HG02870 (cell line): Measurements from ENCODE around the gene TENM3.

Experiments used
- ATAC-seq: cut with Tn5 transposase; IDR thresholded peaks from one replicate; pipeline ENCODE4 v1.9.1; 2021; ENCODE audit warnings: mild to moderate bottlenecking, moderate library complexity; ENCODE audit not compliant: unreplicated experiment

The TENM3 gene

DNA sequence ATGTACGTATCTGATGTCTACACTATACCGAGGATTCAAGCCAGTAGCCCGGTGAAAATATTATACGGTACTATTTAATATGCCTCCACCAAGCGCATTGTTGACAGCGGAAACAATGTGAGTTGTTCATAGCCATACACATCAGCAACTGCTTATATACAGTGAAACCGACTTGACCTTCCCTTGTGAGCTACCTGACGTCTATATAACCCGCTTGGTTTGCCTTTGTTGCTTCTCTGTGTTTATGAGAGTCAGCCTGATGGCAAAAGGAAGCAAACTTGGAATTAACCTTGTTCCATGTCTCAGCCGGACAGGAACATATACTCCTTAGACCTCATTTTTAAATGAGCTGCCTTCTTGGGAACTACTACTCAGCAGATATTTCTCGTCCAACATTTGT, 462.2 kb downstream of the TENM3 start:
- no peak for ATAC-seq

DNA sequence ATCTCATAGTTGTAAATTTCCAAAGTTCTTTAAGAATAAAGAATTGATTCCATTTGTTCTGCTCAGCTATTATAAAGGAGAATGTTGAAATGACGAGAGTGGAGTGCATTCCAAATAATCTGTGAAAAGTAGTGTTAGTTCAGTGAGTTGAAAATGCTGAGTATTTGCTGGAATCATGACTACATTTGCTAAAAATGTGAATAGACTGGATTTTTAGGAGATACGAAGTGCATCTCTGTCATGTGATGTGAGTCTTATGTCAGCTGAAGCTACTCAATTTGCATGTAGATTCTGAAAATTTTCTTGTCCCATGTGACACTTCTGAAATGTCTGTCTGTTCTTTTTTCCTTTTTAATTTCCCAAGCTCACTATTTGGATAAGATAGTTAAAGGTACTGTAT, 468.0 kb downstream of the TENM3 start:
- no peak for ATAC-seq

DNA sequence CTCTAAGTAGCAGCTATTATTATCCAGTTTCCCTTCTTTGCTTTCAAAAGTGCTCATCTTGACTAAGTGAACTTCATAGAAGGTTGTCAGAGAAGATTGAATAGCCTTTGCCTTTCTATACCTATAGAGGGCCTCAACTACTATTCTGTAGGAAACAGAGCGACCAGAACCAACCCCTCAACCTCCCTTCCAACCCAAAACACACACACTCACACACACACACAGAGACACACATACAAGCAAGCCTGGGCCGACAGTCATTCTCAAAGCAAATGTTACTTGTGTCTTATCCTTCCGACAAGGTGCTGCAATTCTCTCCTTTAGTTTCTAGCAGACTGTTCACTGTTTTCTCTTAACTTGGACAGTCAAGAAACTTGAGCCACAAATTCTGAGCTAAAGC, 472.3 kb downstream of the TENM3 start:
- no peak for ATAC-seq

DNA sequence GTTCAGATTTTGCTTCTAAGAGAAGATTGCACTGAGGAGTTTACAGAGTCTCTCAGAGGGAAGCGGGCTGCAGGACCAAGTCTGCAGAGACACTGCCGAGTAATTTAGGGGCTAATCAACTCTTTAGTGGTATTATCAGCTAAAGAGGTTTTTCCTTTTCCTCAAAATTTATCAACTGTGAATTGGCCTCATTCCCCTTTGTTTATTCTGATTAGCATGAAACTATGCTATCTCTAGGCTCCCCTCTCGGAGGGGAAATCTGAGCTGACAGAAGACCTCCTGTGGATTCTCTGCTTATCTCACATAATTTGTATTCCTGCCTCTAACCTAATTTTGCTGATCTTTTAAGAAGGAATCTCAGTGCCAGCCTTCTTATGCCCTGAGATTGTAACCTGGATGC, 473.0 kb downstream of the TENM3 start:
- ATAC-seq, result no peak

DNA sequence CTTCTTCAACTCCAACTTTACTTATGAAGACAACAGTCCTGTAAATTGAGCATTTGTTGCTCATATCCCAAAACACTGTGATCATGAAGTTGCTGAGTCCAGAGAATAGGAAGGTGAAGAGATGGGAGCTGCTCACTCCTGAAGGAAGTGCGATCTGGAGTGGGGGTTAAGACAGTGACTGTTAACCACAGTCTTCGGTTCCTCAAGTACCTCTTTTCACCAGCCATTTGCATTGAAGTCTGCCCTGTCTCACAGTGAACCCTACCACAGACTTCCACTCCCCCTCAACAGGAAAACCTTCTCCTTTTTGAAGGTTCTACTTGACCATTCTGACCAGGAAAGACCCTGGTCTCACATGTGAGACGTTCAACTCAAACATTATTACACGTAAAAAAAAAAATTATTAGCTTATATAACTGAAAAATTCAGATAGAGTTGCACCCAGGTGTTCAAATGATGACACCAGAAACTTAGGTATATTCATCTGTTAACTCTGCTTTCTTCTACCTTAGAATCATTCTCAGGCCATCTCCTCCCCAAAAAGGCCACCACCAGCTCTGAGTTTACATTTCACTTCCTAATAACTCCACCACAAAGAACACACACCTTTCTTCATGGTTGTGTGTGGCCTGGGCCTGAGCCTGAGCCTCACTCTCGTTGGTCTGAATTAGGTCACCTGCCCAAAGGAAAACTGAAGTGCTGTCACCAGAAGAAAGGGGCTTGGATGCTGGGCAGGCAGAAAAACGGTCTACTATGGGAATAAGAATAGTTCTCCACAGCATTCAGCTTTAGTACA, 474.8 kb downstream of the TENM3 start:
- peak; percentile 90 for ATAC-seq

DNA sequence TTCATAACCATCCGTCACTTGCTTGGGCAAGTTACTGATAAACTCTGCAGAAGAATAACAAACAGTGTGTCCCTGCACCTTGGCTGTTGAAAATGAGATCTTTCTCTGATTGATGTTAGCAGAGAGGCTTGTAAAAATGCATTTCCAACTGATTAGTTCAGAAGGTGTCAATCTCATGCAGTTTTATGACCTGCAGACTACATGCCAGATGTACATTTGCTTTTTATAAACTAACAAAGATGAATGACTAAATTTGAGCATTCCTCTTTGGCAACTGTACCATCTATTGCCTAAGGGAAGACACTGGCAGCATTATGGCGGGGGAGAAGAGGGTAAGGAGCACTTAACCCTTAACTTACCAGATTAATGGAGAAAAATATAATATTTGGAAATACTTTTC, 481.2 kb downstream of the TENM3 start:
- no peak for ATAC-seq

DNA sequence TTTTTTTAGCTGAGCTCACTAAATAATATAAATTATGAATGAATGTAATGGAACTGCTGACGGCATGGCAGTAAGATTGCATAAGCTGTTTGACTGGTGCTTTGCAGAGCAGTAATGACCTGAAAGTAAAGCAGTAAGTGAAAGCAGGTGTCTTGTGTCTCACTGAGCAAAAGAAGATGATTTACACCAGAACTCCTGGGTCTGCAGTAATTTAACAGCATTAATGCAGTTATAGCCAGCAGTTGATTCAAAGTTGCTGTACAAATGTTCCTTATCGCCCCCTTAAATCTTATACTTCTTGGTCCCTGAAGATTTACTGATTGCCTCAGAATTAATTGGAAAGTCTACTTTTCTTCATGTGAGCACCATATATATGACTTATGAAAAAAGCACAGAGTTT, 486.3 kb downstream of the TENM3 start:
- no peak for ATAC-seq

DNA sequence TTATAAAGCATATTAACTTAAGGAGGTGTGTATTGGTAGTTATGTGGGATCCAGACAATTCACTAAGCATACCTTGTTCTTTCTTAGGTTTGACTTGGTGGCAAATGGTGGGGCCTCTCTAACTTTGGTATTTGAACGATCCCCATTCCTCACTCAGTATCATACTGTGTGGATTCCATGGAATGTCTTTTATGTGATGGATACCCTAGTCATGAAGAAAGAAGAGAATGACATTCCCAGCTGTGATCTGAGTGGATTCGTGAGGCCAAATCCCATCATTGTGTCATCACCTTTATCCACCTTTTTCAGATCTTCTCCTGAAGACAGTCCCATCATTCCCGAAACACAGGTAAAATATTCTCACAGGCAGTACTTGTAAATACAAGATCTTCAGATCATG, 487.6 kb downstream of the TENM3 start:
- no peak for ATAC-seq

DNA sequence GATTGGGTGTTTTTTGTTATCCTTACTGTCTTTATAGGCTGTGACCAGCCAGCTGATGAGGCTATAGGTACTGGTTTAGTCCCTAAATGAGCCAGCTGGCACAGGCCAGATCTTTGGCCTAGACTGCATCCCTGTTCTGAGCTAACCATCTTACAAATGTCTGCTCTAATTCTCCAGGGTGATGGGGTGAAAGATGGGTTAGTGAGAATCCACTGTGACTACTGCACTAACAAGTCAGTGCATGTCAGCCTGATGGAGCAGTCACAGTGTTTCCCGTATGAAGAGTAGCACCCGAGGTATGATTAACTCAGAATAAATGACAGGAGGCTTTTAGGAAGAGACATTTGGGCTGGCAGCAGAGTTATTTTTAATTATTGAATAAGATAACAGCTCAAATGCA, 493.0 kb downstream of the TENM3 start:
- no peak for ATAC-seq

DNA sequence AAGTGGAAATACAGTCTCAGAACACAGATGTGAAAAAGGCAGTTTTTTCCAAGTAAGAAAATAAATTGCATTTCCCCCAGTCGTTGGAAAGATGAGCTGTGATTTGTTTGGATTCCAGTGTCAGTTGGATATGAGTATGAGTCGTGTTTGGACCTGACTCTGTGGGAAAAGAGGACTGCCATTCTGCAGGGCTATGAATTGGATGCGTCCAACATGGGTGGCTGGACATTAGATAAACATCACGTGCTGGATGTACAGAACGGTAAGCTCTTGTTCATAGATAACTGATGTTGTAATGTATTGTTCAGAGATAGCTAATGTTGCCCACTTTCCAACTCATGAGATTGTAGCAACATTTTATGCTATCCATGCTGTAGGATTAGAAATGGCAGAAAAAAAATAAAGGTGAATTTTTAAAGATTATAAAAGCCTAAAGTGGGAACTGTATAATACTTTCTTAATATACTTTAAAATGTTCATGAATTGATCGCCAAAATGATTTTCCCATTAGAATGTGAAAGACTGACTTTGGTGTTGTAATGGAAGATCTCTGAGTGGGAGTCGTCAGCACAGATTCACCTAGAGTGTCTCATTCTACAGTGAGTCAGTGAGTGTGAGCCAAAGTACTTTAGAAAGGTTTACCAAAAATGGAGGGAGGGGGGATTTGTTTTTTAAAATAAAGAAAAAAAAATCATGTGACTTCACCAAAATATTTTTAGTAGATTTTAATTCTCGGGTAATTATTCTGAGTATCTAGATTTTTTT, 495.3 kb downstream of the TENM3 start:
- ATAC-seq, result no peak

DNA sequence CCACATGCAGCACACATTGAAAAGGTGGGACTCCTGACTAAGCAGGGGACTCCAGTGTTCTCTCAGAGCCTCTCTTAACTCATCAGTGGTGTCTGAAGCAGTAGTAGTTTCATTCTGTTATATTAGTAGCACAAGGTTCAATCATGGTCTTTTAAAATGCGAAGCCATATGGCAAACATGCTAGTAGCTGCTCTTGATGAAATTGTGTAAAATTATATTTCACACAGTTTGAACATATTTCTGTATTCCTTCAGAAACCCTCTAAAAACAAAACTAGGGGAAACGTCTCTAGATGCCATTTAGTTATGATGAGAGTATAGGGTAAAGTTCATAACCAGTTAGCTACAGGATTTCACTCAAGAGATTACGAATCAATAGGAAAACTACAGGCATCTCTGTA, 497.1 kb downstream of the TENM3 start:
- no peak for ATAC-seq

DNA sequence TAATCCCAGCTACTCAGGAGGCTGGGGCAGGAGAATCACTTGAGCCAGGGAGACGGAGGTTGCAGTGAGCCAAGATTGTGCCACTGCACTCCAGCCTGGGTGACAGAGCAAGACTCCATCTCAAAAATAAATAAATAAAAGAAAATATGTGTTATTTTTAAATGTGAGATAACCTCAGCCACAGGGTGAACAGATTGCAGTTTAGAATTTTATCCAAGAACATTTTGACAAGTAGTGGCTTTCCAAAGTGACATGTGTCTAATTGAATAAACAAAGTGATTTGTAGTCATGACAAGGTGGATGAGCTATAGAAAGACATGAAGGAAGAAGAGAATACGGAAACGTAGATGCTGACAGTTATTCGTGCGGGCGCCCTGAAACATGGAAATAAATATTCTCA, 497.9 kb downstream of the TENM3 start:
- ATAC-seq, result no peak

DNA sequence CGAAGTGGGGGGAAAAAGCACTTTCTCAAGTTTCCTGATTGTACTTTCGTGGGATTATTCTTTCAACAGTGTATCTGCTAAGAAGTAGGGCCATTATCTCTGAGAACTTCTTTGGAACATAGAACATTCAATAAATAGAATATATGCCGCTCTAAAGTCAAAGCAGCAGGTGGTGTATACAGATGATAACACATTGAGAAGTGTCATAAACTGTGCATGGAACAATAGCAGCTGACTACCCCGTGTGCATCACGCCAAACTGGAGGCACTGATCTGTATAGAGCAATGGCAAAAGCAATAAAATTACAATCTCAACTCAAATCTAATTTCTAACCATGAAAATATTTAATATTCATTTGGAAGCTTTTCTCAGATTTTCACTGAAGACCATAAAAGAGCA, 498.7 kb downstream of the TENM3 start:
- no peak for ATAC-seq

DNA sequence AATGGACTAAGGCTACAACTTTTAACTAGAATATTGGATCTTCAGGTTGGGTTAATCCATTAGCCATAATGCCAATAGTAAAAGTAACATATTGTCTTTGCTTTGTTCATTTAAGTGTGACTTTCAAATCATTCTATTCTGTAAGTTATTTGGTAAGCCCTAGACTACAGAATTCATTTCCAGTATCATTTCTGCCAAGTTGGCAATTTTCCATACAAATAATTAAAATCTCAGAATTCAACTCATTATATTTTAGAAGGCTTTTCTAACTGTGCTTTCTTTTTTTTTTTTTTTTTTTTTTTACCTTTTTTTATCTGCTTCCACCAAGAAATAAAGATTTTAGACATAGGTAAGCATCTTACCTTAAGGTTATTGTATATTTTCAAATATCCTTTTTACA, 500.6 kb downstream of the TENM3 start:
- ATAC-seq, result no peak

DNA sequence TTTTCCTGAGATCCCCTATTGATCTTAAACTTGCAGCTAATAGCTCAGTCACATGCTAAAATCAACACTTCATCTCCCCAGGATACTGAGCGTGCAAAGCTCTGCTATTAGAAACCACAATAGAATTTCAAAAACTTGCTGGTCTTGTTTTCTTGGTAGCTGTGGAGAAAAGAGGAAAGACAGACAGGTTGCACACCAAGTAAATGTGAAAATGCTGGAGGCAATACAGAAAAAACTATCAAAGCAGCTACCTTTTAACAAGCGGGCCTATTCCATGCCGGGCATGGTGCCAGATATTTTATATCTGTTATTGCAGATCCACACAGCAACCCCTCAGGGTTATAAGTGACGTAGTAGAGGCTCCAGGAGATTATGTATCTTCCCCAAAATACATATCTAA, 502.0 kb downstream of the TENM3 start:
- ATAC-seq, result no peak

DNA sequence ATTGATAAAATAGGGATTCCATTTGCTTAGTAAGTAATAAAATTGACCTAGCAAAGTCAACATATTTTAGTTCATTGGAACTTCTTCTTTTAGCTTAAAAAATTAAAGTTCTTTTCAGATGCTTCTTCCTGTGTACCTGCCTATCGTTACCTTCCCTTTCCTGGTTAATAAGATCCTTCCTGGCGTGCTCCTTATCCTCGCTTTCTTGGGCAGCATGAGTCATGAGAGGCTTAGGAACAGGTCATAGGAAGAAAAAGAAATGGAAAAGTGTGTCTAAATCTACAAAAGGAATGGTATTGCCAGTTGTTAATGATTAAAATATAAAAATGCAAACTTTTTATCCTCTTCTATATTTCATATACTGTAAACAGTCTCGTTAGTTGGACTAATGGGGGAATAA, 503.7 kb downstream of the TENM3 start:
- no peak for ATAC-seq

DNA sequence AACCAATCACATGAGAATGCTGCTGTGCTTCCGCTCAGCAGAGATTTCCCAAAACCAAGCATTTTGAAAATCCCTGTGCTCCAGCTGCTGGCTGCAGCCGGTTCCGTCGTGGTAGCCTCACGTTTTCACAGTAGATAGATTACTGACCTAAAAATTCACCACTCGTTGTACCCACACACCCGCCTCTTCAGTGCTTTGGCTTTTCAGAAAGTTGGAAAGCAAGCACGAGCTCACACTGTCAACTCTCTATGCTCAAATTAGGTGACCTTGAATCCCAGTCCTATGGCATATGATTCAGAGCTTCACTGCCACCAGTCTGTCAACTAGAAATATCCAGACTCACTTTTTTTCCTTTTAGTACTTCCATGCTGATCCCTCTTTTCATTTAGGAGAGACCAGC, 505.1 kb downstream of the TENM3 start:
- ATAC-seq, result no peak

DNA sequence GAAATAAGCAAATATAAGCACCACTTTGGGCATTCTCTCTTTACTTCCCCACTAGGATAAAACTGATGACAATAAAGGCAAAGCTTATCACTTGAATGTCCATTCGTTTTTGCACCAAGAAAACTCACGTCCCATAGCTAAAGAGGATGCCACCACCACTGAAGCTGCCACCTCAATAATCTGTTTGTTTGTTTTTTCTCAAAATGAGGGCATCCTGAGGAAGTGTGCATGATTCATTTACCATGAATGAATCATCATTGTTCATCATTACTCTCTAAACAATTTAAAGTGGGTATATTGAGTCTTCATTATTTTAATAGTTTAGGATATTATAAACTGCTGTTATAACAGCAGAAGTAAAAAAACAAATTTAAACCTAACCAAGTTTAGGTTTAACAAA, 505.7 kb downstream of the TENM3 start:
- no peak for ATAC-seq

DNA sequence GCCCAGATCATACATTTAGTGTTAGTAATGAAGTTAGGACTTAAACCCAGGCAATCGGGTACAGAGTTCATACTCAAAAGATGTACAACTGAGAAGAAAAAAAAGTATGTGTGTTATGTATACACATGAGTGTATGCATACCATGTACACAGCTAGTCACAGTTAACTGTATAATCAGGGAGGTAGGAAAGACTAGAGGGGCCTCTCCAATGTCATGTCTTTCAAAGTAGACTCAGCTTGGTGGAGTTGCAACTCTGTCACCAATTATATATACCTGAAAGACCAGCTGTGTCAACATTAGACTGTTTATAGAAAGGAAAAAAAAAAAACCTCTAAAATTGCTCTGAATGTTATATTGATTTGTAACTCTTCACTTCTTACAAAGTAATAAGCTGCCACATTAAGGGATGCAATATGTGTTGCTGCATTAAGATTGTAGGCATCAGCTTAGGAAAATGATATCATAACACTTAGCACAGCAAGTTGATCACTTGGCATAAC, 506.5 kb downstream of the TENM3 start:
- no peak for ATAC-seq

DNA sequence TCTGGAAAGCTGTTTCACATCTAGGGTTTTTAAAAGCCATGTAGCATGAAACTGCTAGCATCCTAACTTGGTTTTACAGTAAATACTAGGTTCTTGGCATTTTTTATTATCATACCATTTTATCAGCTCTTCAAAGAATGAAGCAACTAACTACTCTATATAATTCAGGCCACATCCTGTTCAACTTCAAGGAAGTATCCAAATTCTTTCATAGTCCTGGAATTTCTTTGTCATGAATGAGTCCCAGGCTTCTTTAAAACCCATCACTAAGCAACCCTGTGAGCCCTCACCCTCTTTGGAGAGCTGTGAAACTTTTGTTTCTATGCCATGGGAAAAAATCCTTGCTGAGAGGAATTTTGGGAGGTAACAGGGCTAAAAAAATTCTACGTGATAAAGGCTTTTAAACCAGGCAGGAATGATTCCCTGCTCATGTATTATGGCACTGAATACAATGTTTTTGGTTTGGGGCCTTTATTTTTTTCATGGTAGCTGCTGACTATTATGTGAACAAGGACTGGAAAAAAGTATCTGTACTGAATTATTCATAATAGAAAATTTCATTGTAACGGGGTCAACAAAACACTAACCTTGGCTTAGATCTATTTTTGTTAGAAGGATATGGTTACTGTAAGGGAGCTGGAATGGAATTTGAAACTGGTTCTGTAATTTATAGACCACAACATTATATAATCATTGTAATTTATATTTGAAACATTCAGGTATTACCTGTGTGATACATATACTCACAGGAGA, 509.1 kb downstream of the TENM3 start:
- ATAC-seq, result no peak

DNA sequence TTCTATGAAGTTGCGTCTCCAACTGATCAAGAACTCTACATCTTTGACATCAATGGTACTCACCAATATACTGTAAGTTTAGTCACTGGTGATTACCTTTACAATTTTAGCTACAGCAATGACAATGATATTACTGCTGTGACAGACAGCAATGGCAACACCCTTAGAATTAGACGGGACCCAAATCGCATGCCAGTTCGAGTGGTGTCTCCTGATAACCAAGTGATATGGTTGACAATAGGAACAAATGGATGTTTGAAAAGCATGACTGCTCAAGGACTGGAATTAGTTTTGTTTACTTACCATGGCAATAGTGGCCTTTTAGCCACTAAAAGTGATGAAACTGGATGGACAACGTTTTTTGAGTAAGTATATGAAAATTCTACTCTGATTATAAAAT, 511.7 kb downstream of the TENM3 start:
- ATAC-seq, result no peak
